Activated naive CD4-positive, alpha-beta T cell treated with Interleukin-2 at 50 U/mL for 16 hours (primary cell): ENCODE measurements around the gene CCDC28B.

Experiments used
- DNase-seq: peaks from one replicate; pipeline ENCODE4 v3.0.0-alpha.2; 2020

Gene CCDC28B

GRCh38 chr1:32195531-32195930 is 4.9 kb upstream of the CCDC28B start:
- no peak for DNase-seq

- no peak for DNase-seq
These were observed 4.2 kb upstream of the CCDC28B start for GRCh38 chr1:32195972-32196823.

DNA sequence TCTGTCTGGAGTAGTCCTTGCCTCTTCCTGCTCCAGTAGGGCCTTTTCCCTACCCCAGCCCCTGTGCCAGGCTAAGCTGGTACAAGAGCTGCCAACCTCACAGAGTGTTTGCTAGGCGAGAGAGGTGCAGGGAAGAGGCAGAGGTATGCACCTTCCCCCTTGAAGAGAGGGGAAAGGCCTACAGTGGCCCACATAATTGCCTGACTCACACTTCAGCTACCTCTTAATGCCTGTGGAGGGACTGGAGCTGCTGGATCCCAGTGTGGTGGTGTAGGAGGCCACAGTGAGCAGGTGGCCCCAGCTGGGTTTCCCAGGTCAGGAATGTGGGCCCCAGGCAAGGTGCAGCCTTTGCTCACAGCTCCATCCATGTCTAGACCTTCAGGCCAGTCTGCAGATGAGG is 3.3 kb upstream of the CCDC28B start:
- no peak for DNase-seq

- DNase-seq = no peak
These were observed 2.6 kb upstream of the CCDC28B start for GRCh38 chr1:32197837-32198236.

DNA sequence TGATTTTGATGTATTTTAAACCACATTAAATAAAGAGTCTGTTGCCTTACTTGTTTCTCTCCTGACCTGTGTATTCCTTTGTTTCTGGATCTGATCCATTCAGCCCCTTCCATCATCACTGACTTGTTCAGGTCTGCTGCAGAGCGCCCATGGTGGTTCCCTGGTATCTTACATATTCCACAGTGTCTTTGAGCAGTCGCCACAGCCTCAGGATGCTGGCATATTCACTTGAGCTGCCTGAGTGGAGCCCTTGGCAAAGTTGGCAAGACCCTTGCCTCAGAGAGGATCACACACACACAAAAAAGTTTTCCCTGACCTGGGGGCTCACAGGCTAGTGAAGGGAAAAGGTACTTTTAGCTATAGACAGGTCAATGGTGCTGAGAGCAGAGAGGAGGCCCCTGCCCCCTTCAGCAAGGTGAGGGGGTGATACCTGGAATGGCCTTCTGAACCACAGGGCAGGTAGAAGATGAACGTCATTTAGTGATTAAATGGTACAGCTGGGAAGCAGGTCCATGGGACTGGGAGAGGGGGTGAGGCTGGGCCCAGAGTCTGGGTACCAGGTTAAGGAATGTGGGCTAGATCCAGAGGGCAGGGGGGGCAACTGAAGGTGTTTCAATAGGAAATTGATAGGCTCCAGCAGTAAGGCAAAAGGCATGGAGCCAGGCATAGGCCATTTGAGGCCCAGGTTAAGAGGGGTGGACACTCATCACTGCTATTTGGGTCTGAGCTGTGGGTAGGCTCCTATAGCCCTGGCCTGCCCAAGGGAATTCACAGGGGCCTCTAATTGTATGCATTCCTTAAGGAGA is 2.0 kb upstream of the CCDC28B start:
- no peak for DNase-seq

- no peak for DNase-seq
These were observed 1.2 kb upstream of the CCDC28B start for GRCh38 chr1:32199043-32199716.

DNA sequence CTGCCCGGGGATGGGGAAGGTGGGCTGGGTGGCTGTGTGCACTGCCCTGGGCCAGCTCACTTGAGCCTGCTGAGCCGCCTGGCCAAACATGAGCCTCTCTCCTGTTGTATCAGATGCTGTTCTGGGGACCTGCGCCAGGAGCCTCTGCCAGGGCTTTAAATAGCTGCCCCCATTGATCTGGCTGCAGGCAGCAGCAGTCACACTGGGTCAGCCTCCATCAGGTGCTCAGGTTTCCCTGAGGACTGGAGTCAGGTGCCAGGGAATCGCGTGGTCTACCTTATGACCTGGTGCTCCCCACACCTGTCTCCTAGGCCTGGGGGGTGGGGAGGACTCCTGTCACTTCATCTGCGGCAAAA is 700 bp upstream of the CCDC28B start:
- no peak for DNase-seq

GRCh38 chr1:32201011-32201855 is 838 bp downstream of the CCDC28B start:
- peak; percentile 76 for DNase-seq

GRCh38 chr1:32204943-32205361 is 4.6 kb downstream of the CCDC28B start:
- no peak for DNase-seq

DNA sequence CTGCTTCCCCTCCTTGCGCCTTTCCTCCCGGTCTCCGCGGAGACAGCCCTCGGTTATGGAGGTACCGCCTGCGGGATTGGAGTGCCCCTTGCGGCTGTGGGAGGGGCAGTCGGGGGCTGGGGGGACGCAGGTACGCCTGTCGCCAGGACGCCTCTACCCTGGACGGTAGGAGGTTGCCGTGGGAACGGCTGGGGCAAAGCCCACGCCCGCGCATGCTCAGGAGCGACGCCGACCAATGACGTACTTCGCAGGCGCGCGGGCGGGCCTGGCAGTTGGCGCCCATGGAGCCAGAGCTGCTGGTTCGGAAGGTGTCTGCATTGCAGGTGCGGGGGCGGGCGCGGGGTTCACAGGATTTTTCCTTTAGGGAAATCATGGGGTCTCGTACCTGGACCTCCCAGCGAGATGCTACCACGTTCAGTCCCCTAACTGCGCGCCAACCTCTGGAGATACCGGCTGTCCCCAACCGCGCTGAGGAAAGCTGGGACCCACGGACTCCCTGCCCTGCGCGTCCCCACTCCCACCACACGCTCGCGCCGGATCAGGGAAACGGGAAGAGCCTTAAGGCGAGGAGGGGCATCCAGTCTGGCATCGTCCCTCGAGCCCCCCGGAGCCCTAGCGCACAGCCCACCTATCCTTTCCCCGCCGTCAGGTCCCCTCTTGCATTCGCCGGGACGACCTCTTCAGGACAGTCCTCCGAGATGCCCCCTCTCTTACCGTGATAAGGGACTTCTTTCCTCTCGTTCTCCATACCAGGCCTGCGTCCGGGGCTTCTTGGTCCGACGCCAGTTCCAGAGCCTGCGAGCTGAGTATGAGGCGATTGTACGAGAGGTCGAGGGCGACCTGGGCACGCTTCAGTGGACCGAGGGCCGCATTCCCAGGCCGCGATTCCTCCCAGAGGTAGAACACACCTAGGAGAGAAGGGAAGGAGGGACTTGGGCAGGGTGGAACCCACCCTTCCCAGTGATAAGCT is 5.3 kb downstream of the CCDC28B start, which contains the start of gene IQCC:
Gene IQCC, plus strand, starts transcription at position 271 of the 970 bp plus-strand sequence. Its CDS starts 11 bp downstream, at position 282.
- DNase-seq = peak; percentile 84

DNA sequence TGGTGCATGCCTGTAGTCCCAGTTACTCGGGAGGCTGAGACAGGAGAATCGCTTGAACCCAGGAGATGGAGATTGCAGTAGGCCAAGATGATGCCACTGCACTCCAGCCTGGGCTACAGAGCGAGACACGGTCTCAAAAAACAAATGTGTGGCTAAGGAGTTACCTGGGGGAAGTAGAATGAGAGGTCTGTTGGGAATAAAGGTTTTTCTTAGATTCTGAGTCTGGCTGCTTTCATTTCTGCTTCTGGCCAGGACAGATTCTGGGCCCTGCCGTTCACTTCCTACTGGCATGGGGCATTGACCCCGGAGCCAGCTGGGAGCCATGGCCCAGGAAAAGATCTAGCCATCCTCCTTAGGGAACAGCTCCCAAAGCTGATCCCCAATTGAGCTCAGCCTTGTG is 8.1 kb downstream of the CCDC28B start:
- no peak for DNase-seq

GRCh38 chr1:32208891-32209328 is 8.5 kb downstream of the CCDC28B start, which contains the start of gene DCDC2B:
Gene DCDC2B (plus strand): TSS chr1:32209089. CDS start chr1:32209094, 5 bp downstream.
- no peak for DNase-seq

DNA sequence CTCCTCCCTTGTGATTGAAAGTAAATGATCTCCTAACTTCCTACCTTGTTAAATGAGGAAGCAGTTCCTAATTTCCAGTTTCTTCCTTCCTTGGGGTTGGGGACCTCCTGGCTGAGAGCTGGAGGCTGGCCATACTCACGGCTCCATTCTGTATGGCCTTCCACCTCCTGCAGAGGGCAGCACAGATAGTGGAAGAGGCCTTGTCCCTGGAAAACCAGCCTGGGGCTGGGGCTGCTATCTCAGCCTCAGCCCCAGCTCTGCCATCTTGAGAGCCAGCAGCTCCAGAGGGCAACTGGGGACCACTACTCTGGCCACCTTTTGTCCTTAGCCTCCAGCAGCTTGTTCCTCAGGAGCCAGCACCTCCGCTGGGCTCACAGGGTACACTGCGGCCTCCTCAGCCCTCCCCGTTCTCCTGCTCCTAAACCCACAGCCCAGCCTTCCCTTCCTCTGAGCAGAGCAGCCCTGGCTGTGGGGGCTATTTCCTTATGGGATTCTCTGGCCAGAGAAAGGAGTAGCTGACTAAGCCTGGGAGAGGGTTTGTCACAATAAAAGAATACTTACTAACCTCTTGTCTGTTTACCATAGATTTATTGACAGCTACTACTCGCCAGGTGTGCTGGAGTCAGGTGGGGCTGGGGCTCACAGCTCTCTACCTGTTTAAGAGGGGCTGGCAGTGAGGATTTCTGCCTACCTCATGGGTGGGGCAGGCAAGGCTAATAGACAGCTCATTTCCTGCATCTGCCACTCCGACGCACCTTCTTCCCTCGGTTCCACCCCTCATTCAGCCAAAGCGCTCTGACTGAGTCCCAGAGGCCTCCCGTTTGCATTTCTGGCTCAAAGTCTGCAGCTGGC is 15.5 kb downstream of the CCDC28B start:
- DNase-seq = peak; percentile 63

DNA sequence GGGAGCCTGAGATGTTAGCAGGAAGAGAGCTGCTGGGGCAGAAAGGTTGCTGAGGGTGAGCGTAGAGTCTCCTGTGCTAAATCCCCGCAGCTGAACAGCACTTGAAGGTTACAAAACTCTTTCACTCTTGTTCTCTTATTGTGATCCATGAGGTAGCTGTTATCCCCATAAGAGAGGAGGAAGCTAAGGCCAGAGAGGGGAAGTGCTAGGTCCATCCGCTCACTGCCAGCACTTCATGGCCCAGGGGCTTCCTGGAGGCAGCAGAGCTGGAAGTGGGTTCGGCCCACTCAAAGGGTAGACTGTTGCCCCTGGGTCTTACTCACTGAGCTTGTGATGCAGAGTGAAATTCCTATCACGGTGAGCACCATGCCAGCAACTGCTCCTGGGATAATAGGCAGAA is 16.2 kb downstream of the CCDC28B start:
- no peak for DNase-seq

DNA sequence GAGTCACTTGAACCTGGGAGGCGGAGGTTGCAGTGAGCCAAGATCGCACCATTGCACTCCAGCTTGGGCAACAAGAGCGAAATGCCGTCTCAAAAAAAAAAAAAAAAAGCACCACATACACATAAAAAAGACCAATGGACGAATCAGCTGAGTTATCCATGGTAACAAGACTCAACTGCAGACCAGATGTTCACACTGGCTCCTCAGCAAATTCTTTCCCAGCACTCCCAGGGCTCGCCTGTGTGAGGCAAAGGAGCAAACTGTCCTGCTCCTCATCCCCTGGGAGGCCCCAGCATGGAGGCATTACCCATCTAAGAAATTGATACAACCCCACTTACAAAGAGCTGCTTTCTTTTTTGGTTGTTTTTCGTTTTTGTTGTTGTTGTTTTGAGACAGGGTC is 18.6 kb downstream of the CCDC28B start:
- no peak for DNase-seq

DNA sequence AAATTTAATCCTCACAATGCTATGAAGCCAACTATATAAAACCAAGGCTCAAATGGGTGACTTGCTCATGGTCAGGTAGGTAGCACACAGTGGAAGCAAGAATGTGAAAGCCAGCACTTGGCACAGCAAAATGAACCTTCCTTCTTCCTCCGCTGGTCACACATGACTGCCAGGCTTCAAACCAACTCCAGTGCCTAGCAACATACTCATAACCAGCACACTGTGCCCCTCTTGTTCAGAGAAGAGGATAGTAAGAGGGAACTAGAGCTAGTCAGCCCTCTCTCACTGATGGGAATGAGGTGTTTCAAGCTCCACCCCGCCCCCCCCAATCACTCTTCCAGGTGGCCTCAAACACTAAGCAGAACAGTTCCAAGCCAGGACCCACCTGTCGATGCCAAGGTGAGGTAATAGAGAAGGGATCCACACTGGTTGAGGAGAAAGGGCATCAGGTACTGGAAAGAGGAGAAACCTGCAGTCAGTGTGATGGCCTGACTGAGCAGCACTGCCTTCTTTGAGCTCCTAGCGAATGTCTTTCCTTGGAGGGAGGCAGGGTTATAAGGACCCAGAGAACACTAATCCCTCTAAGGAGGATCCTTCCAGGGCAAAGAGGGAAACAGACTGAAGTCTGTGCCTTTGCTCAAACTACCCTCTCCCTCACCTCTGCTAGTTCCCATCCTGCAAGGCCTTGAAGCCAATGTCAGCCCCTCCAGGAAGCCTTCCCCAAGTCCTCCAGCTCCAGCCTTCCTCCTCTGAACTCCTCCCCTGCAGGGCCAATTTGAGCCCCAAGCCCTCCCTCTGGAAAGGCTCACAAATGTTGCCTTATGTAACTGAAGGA is 20.6 kb downstream of the CCDC28B start:
- no peak for DNase-seq

- no peak for DNase-seq
These were observed 21.2 kb downstream of the CCDC28B start for GRCh38 chr1:32221581-32221979.

DNA sequence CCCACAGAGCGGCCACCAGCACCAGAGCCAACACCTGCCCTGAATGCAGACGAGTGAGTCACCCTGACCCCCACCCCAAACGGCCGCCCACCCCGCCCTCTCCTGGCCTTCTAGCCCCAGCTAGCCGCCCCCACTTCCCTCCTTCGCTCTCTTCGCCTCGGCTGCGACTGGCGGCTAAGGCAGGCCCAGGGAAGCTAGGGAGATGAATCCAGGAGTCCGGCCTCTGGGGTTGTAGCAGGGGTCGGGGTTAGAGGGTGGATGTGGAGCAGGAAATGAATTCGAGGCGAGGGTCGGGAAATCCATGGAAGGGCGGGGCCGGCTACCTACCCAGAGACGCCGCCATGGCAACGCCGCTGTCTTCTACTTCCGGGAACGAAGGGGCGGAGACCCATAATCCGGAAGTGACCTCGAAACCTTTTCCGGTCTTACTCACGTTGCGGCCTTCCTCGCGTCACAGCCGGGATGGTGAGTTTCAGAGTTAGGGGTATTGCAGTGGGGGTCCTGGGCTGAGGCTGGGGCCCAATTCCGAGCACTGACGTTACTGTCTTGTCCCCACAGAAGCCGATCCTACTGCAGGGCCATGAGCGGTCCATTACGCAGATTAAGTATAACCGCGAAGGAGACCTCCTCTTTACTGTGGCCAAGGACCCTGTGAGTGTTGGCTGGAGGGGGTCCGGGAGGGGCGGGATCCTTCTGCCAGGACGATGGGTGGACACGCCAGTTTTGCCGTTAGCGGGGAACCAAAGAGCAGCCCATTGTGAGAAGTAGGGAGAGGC is 21.8 kb downstream of the CCDC28B start, which contains the start of the genes EIF3I and TMEM234:
Gene EIF3I, plus strand, starts transcription at position 428 of the 776 bp plus-strand sequence. Its CDS starts 35 bp downstream, at position 463.
Gene TMEM234, minus strand, starts transcription at position 374 of the 776 bp plus-strand sequence. Its CDS starts 31 bp downstream, at position 343.
- peak; percentile 93 for DNase-seq
